ENCODE data around the gene GREB1L. TPM values are rescaled to one million over a fixed set of nuclear protein-coding genes. Genes with fewer than 3 reads are reported as not detected.

The GREB1L gene
- polyA plus RNA-seq, 1 donor from 2014 or later, result 23.3 TPM

- H3K9me3 ChIP-seq (ENCODE audit: low read length), result no peaks in the 10 kb centered on the region
- peak overlapping the region; percentile 53 for H3K9ac ChIP-seq (ENCODE audit: low read length)
- H3K4me3 ChIP-seq (ENCODE audit: low read length), result peak overlapping the region; percentile 53
- H3K9me2 ChIP-seq (ENCODE audit: insufficient read depth, low read length), result no peaks in the 10 kb centered on the region
- no peaks in the 10 kb centered on the region for H3F3A ChIP-seq (ENCODE audit: insufficient read depth, low read length, poor library complexity, severe bottlenecking)
- H4K20me1 ChIP-seq (ENCODE audit: insufficient read depth), result no peaks in the 10 kb centered on the region
- TF ChIP-seq CTCF (IDR thresholded peaks at IDR 0.05; ENCODE audit: poor library complexity, severe bottlenecking) (no peak), POLR2AphosphoS5 (IDR thresholded peaks at IDR 0.05) (peak; percentile 29)
- H3K36me3 ChIP-seq (ENCODE audit: insufficient read depth, low read length), result no peaks in the 10 kb centered on the region
- peak overlapping the region; percentile 82 for H3K27ac ChIP-seq (ENCODE audit: low read length)
- H3K27me3 ChIP-seq (ENCODE audit: insufficient read depth, low read depth, low read length), result no peaks in the 10 kb centered on the region
- H2AFZ ChIP-seq (ENCODE audit: low read depth, low read length), result peak overlapping the region; percentile 40
- H3K79me2 ChIP-seq (replicated peaks; ENCODE audit: insufficient read depth, low read length), result peaks cover 35% of the 10 kb centered on the region
- peak overlapping the region; percentile 68 for H3K4me2 ChIP-seq (ENCODE audit: low read length)
These were observed 120.8 kb downstream of the GREB1L start for GRCh38 chr18:21362831-21363230.

- Histone ChIP-seq H3K36me3 (ENCODE audit: insufficient read depth, low read length) (no peaks in the 10 kb centered on the region), H4K20me1 (ENCODE audit: insufficient read depth) (no peaks in the 10 kb centered on the region), H2AFZ (ENCODE audit: low read depth, low read length) (peak overlapping the region; percentile 5), H3F3A (ENCODE audit: insufficient read depth, low read length, poor library complexity, severe bottlenecking) (no peaks in the 10 kb centered on the region), H3K79me2 (replicated peaks; ENCODE audit: insufficient read depth, low read length) (peaks cover 35% of the 10 kb centered on the region), H3K9ac (ENCODE audit: low read length) (peak overlapping the region; percentile 60), H3K27ac (ENCODE audit: low read length) (peak overlapping the region; percentile 83), H3K27me3 (ENCODE audit: insufficient read depth, low read depth, low read length) (no peaks in the 10 kb centered on the region), H3K9me2 (ENCODE audit: insufficient read depth, low read length) (no peaks in the 10 kb centered on the region), H3K9me3 (ENCODE audit: low read length) (no peaks in the 10 kb centered on the region), H3K4me3 (ENCODE audit: low read length) (peak overlapping the region; percentile 64), H3K4me2 (ENCODE audit: low read length) (peak overlapping the region; percentile 81)
- TF ChIP-seq TAF1 (IDR thresholded peaks at IDR 0.05; ENCODE audit: low read depth), result peak; percentile 33
- TF ChIP-seq POLR2AphosphoS5 (IDR thresholded peaks at IDR 0.05), result peak; percentile 47
- no peak for TF ChIP-seq EZH2 (IDR thresholded peaks at IDR 0.05; ENCODE audit: borderline replicate concordance, insufficient read depth, low read length, poor library complexity, severe bottlenecking)
These were observed 121.3 kb downstream of the GREB1L start for GRCh38 chr18:21363348-21363747.

GRCh38 chr18:21364471-21364870 is 122.4 kb downstream of the GREB1L start:
- Histone ChIP-seq H3K4me3 (ENCODE audit: low read length) (peak overlapping the region; percentile 64), H3K27ac (ENCODE audit: low read length) (peak overlapping the region; percentile 83), H3K27me3 (ENCODE audit: insufficient read depth, low read depth, low read length) (no peaks in the 10 kb centered on the region), H3K36me3 (ENCODE audit: insufficient read depth, low read length) (no peaks in the 10 kb centered on the region), H3K4me2 (ENCODE audit: low read length) (peak overlapping the region; percentile 81), H2AFZ (ENCODE audit: low read depth, low read length) (no peak overlapping the region), H3F3A (ENCODE audit: insufficient read depth, low read length, poor library complexity, severe bottlenecking) (no peaks in the 10 kb centered on the region), H3K9ac (ENCODE audit: low read length) (peak overlapping the region; percentile 60), H3K9me3 (ENCODE audit: low read length) (no peaks in the 10 kb centered on the region), H3K79me2 (replicated peaks; ENCODE audit: insufficient read depth, low read length) (peaks cover 35% of the 10 kb centered on the region), H3K9me2 (ENCODE audit: insufficient read depth, low read length) (no peaks in the 10 kb centered on the region), H4K20me1 (ENCODE audit: insufficient read depth) (no peaks in the 10 kb centered on the region)
- TF ChIP-seq CTCF (IDR thresholded peaks at IDR 0.05; ENCODE audit: poor library complexity, severe bottlenecking), result no peak
- TF ChIP-seq EZH2 (IDR thresholded peaks at IDR 0.05; ENCODE audit: borderline replicate concordance, insufficient read depth, low read length, poor library complexity, severe bottlenecking), result no peak
- TF ChIP-seq EP300 (conservative IDR thresholded peaks at IDR 0.05; ENCODE audit: poor library complexity, severe bottlenecking), result no peak
- TF ChIP-seq TAF1 (IDR thresholded peaks at IDR 0.05; ENCODE audit: low read depth), result no peak
- no peak for TF ChIP-seq MXI1 (conservative IDR thresholded peaks at IDR 0.05; ENCODE audit: poor library complexity, severe bottlenecking)
- TF ChIP-seq SMC3 (conservative IDR thresholded peaks at IDR 0.05; ENCODE audit: poor library complexity), result no peak
- TF ChIP-seq RAD21 (conservative IDR thresholded peaks at IDR 0.05), result no peak
- TF ChIP-seq REST (IDR thresholded peaks at IDR 0.05; ENCODE audit: borderline replicate concordance), result no peak
- no peak for TF ChIP-seq POLR2AphosphoS5 (IDR thresholded peaks at IDR 0.05)
